ENCODE measurements around the gene SPECC1.

- TF ChIP-seq POLR2AphosphoS5 (IDR thresholded peaks at IDR 0.05), result no peak
- TF ChIP-seq, protein P1, sequence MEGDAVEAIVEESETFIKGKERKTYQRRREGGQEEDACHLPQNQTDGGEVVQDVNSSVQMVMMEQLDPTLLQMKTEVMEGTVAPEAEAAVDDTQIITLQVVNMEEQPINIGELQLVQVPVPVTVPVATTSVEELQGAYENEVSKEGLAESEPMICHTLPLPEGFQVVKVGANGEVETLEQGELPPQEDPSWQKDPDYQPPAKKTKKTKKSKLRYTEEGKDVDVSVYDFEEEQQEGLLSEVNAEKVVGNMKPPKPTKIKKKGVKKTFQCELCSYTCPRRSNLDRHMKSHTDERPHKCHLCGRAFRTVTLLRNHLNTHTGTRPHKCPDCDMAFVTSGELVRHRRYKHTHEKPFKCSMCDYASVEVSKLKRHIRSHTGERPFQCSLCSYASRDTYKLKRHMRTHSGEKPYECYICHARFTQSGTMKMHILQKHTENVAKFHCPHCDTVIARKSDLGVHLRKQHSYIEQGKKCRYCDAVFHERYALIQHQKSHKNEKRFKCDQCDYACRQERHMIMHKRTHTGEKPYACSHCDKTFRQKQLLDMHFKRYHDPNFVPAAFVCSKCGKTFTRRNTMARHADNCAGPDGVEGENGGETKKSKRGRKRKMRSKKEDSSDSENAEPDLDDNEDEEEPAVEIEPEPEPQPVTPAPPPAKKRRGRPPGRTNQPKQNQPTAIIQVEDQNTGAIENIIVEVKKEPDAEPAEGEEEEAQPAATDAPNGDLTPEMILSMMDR (IDR thresholded peaks at IDR 0.05), result no peak
- no peak for TF ChIP-seq POLR2A (IDR thresholded peaks at IDR 0.05)
- no peak for TF ChIP-seq EP300 (IDR thresholded peaks at IDR 0.05)
Measured at GRCh38 chr17:20010936-20011335, 1.8 kb downstream of the SPECC1 start.

All from sigmoid colon (tissue), 4 donors.